ENCODE results near the gene CD151. TPM values are rescaled to one million over a fixed set of nuclear protein-coding genes. Genes with fewer than 3 reads are reported as not detected.

The CD151 gene
- total RNA-seq, 1 experiment from 2014 or later = 115 TPM

DNA sequence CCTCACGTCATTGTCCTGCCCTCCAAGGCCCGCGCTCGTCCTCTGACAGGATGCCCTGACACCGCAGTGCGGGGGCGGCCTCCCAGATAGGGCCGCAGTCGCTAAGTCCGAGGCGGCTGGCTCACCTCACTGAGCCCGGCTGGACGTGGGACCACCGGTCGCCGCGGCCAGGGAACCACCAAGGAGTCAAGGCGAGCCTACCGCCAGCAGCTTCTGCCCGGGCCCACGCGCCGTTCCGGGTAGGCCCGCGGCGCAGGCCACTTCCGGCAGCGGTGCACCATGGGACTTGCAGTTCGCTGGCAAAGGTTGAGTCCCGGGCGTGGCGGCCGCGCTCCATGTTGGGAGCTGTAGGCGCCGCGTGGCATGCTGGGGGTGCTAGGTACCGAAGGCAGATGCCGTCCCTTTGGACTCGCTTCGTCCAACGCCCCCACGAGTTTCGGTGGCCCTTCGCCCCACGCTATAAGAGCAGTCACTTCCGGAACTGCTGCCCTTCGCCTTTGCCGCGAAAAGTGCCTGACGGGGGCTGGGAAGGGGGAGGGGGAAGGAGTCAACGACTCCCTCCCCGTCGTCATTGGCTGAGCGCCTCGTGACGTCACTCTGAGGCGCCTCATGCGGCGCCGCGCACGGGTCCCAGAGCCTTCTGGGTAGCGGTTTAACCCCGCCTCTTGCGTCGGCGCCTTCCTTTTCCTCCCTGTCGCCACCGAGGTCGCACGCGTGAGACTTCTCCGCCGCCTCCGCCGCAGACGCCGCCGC lies 23.3 kb upstream of the CD151 start, which contains the start of gene RPLP2 (continued):
- TF ChIP-seq NR2C2 (CRISPR knock-in tag; IDR thresholded peaks at IDR 0.05) (0 out of 2 replicates have a peak, but pooled peaks have one; percentile 55), ZNF425 (CRISPR knock-in tag; conservative IDR thresholded peaks at IDR 0.05) (no peak), MYBL2 (CRISPR knock-in tag; IDR thresholded peaks at IDR 0.05) (peak; percentile 87), ZNF317 (CRISPR knock-in tag; IDR thresholded peaks at IDR 0.05; ENCODE audit: borderline replicate concordance, low read depth) (no peak), JUN (CRISPR knock-in tag; IDR thresholded peaks at IDR 0.05) (peak; percentile 63; the same call in 1 of the 2 replicates), GTF2I (CRISPR knock-in tag; conservative IDR thresholded peaks at IDR 0.05) (no peak), TEAD4 (CRISPR knock-in tag; IDR thresholded peaks at IDR 0.05) (no peak), CREB1 (CRISPR knock-in tag; IDR thresholded peaks at IDR 0.05) (peak; percentile 57), ATF6 (CRISPR knock-in tag; IDR thresholded peaks at IDR 0.05) (no peak), MLX (CRISPR knock-in tag; IDR thresholded peaks at IDR 0.05) (no peak), KAT7 (CRISPR knock-in tag; IDR thresholded peaks at IDR 0.05; ENCODE audit: borderline replicate concordance) (no peak)
- TF ChIP-seq, protein P1, sequence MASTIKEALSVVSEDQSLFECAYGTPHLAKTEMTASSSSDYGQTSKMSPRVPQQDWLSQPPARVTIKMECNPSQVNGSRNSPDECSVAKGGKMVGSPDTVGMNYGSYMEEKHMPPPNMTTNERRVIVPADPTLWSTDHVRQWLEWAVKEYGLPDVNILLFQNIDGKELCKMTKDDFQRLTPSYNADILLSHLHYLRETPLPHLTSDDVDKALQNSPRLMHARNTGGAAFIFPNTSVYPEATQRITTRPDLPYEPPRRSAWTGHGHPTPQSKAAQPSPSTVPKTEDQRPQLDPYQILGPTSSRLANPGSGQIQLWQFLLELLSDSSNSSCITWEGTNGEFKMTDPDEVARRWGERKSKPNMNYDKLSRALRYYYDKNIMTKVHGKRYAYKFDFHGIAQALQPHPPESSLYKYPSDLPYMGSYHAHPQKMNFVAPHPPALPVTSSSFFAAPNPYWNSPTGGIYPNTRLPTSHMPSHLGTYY (CRISPR knock-in tag; IDR thresholded peaks at IDR 0.05) = no peak
- TF ChIP-seq, protein P2, sequence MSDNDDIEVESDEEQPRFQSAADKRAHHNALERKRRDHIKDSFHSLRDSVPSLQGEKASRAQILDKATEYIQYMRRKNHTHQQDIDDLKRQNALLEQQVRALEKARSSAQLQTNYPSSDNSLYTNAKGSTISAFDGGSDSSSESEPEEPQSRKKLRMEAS (CRISPR knock-in tag; IDR thresholded peaks at IDR 0.05) = peak; percentile 92
- TF ChIP-seq, protein P3, sequence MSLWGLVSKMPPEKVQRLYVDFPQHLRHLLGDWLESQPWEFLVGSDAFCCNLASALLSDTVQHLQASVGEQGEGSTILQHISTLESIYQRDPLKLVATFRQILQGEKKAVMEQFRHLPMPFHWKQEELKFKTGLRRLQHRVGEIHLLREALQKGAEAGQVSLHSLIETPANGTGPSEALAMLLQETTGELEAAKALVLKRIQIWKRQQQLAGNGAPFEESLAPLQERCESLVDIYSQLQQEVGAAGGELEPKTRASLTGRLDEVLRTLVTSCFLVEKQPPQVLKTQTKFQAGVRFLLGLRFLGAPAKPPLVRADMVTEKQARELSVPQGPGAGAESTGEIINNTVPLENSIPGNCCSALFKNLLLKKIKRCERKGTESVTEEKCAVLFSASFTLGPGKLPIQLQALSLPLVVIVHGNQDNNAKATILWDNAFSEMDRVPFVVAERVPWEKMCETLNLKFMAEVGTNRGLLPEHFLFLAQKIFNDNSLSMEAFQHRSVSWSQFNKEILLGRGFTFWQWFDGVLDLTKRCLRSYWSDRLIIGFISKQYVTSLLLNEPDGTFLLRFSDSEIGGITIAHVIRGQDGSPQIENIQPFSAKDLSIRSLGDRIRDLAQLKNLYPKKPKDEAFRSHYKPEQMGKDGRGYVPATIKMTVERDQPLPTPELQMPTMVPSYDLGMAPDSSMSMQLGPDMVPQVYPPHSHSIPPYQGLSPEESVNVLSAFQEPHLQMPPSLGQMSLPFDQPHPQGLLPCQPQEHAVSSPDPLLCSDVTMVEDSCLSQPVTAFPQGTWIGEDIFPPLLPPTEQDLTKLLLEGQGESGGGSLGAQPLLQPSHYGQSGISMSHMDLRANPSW (CRISPR knock-in tag; conservative IDR thresholded peaks at IDR 0.05; ENCODE audit: low read depth) = no peak
- TF ChIP-seq, protein P4, sequence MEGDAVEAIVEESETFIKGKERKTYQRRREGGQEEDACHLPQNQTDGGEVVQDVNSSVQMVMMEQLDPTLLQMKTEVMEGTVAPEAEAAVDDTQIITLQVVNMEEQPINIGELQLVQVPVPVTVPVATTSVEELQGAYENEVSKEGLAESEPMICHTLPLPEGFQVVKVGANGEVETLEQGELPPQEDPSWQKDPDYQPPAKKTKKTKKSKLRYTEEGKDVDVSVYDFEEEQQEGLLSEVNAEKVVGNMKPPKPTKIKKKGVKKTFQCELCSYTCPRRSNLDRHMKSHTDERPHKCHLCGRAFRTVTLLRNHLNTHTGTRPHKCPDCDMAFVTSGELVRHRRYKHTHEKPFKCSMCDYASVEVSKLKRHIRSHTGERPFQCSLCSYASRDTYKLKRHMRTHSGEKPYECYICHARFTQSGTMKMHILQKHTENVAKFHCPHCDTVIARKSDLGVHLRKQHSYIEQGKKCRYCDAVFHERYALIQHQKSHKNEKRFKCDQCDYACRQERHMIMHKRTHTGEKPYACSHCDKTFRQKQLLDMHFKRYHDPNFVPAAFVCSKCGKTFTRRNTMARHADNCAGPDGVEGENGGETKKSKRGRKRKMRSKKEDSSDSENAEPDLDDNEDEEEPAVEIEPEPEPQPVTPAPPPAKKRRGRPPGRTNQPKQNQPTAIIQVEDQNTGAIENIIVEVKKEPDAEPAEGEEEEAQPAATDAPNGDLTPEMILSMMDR (IDR thresholded peaks at IDR 0.05) = no peak
- TF ChIP-seq, protein P5, sequence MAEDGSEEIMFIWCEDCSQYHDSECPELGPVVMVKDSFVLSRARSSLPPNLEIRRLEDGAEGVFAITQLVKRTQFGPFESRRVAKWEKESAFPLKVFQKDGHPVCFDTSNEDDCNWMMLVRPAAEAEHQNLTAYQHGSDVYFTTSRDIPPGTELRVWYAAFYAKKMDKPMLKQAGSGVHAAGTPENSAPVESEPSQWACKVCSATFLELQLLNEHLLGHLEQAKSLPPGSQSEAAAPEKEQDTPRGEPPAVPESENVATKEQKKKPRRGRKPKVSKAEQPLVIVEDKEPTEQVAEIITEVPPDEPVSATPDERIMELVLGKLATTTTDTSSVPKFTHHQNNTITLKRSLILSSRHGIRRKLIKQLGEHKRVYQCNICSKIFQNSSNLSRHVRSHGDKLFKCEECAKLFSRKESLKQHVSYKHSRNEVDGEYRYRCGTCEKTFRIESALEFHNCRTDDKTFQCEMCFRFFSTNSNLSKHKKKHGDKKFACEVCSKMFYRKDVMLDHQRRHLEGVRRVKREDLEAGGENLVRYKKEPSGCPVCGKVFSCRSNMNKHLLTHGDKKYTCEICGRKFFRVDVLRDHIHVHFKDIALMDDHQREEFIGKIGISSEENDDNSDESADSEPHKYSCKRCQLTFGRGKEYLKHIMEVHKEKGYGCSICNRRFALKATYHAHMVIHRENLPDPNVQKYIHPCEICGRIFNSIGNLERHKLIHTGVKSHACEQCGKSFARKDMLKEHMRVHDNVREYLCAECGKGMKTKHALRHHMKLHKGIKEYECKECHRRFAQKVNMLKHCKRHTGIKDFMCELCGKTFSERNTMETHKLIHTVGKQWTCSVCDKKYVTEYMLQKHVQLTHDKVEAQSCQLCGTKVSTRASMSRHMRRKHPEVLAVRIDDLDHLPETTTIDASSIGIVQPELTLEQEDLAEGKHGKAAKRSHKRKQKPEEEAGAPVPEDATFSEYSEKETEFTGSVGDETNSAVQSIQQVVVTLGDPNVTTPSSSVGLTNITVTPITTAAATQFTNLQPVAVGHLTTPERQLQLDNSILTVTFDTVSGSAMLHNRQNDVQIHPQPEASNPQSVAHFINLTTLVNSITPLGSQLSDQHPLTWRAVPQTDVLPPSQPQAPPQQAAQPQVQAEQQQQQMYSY (CRISPR knock-in tag; IDR thresholded peaks at IDR 0.05) = no peak
- TF ChIP-seq, protein P6, sequence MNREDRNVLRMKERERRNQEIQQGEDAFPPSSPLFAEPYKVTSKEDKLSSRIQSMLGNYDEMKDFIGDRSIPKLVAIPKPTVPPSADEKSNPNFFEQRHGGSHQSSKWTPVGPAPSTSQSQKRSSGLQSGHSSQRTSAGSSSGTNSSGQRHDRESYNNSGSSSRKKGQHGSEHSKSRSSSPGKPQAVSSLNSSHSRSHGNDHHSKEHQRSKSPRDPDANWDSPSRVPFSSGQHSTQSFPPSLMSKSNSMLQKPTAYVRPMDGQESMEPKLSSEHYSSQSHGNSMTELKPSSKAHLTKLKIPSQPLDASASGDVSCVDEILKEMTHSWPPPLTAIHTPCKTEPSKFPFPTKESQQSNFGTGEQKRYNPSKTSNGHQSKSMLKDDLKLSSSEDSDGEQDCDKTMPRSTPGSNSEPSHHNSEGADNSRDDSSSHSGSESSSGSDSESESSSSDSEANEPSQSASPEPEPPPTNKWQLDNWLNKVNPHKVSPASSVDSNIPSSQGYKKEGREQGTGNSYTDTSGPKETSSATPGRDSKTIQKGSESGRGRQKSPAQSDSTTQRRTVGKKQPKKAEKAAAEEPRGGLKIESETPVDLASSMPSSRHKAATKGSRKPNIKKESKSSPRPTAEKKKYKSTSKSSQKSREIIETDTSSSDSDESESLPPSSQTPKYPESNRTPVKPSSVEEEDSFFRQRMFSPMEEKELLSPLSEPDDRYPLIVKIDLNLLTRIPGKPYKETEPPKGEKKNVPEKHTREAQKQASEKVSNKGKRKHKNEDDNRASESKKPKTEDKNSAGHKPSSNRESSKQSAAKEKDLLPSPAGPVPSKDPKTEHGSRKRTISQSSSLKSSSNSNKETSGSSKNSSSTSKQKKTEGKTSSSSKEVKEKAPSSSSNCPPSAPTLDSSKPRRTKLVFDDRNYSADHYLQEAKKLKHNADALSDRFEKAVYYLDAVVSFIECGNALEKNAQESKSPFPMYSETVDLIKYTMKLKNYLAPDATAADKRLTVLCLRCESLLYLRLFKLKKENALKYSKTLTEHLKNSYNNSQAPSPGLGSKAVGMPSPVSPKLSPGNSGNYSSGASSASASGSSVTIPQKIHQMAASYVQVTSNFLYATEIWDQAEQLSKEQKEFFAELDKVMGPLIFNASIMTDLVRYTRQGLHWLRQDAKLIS (CRISPR knock-in tag; IDR thresholded peaks at IDR 0.05; ENCODE audit: borderline replicate concordance) = no peak
- TF ChIP-seq, protein P7, sequence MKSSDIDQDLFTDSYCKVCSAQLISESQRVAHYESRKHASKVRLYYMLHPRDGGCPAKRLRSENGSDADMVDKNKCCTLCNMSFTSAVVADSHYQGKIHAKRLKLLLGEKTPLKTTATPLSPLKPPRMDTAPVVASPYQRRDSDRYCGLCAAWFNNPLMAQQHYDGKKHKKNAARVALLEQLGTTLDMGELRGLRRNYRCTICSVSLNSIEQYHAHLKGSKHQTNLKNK (CRISPR knock-in tag; IDR thresholded peaks at IDR 0.05) = no peak

All from WTC11 (cell line).